ENCODE results near the gene PTPRE.

PTPRE gene

DNA sequence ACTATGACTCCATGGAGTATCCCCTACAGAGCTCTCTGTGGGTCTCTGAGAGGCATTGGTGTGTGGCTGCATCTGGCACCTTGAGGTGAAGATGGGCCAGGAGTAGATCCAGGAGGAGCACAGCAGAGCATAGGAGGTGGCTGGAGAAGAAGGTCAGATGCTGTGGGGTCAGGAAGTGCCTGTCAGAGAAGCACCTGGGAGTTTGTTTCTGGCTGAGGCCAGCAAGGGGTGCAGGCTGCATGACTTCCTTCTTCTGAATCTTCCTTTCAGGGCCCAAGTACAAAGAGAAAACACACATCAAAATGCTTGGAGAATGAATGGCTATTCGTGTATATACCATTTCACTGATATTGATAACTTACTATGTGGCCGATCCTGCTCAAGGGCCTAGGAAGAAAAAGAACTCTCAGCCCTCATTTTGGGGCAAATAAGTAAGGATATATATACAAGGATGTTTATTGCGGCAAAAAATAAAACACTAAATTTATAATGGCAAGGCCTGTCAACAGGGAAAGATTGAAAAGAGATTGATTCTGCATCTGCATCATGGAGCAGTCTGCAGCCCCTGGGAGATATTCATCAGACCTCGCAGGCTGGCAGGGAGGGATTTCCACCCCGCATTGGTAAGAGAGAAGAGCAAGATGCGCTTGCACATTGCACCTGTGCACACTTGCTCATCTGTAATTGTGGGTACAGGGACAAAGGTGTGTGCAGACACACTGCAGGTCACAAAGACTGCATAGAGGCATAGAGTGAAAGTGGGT is 39.2 kb downstream of the PTPRE start:
- Histone ChIP-seq H3K4me3 (ENCODE audit: low read length) (no peak overlapping the region), H2AFZ (ENCODE audit: low read depth, low read length) (no peak overlapping the region), H3K9me3 (ENCODE audit: low read length) (no peaks in the 10 kb centered on the region), H3K27me3 (ENCODE audit: insufficient read depth, low read length) (no peaks in the 10 kb centered on the region), H3K4me1 (ENCODE audit: insufficient read depth, low read length) (no peaks in the 10 kb centered on the region), H3K36me3 (ENCODE audit: insufficient read depth, low read length) (no peaks in the 10 kb centered on the region)

DNA sequence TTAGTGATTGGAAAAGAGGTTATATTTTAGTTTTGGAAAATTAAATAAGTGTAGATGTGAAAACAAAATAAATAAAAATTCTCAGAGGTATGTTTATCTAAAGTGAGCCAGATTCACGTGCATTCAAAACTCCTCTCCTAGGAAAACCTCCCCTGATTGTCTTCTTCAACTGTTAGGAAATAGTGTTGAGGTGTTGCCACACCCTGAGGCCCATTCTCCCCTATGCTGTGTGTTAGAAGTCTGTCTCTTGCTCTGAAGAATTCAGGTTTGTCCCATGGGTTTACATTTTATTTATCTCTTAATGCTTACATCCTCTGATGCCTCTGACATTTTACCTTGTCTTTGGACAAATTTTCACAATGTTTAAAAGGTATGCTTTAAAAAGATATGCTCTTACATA is 40.3 kb downstream of the PTPRE start:
- no peak overlapping the region for H3K4me3 ChIP-seq (ENCODE audit: low read length)
- H2AFZ ChIP-seq (ENCODE audit: low read depth, low read length), result no peak overlapping the region
- no peaks in the 10 kb centered on the region for H3K4me1 ChIP-seq (ENCODE audit: insufficient read depth, low read length)
- no peaks in the 10 kb centered on the region for H3K36me3 ChIP-seq (ENCODE audit: insufficient read depth, low read length)
- H3K27me3 ChIP-seq (ENCODE audit: insufficient read depth, low read length), result no peaks in the 10 kb centered on the region
- H3K9me3 ChIP-seq (ENCODE audit: low read length), result no peaks in the 10 kb centered on the region

DNA sequence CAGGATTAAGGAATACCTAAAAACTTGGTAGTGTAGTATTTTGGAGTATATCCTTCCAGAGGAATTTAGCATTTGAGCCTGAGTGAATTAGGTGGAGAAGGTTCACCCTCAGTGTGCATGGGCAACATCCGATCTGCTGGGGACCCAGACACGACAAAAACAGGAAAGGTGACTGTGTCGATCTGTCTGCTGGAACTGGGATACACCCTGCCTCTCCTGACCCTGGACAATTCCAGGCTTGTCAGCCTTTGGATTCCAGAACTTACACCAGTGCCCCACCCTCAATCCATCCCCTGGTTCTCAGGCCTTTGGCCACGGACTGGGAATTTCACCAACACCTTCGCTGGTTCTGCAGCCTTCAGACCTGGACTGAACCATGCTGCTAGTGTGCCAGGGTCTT is 41.9 kb downstream of the PTPRE start:
- Histone ChIP-seq H3K4me3 (ENCODE audit: low read length) (no peak overlapping the region), H3K27me3 (ENCODE audit: insufficient read depth, low read length) (no peaks in the 10 kb centered on the region), H3K36me3 (ENCODE audit: insufficient read depth, low read length) (no peaks in the 10 kb centered on the region), H3K9me3 (ENCODE audit: low read length) (no peaks in the 10 kb centered on the region), H3K4me1 (ENCODE audit: insufficient read depth, low read length) (no peaks in the 10 kb centered on the region), H2AFZ (ENCODE audit: low read depth, low read length) (no peak overlapping the region)

DNA sequence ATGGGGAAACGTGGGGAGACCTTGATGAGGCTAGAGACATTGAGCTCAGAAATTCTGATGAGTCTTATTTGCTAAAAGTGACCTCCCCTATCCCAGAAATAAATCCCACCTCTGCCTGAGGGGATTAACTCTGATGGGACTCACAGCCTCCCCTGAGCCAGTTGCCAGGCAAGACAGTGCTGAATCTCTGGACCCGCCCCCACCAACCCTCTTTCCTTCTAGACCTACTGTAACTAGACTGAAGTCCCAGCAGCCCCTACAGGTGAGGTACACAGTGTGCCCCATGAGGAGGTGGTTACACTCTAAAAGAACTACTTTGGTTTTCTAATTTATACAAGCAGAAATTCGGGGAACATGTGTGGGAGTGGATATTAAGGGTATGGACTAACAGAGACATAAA is 42.9 kb downstream of the PTPRE start:
- H2AFZ ChIP-seq (ENCODE audit: low read depth, low read length), result no peak overlapping the region
- H3K4me3 ChIP-seq (ENCODE audit: low read length), result no peak overlapping the region
- H3K27me3 ChIP-seq (ENCODE audit: insufficient read depth, low read length), result no peaks in the 10 kb centered on the region
- no peaks in the 10 kb centered on the region for H3K9me3 ChIP-seq (ENCODE audit: low read length)
- no peaks in the 10 kb centered on the region for H3K36me3 ChIP-seq (ENCODE audit: insufficient read depth, low read length)
- no peaks in the 10 kb centered on the region for H3K4me1 ChIP-seq (ENCODE audit: insufficient read depth, low read length)

DNA sequence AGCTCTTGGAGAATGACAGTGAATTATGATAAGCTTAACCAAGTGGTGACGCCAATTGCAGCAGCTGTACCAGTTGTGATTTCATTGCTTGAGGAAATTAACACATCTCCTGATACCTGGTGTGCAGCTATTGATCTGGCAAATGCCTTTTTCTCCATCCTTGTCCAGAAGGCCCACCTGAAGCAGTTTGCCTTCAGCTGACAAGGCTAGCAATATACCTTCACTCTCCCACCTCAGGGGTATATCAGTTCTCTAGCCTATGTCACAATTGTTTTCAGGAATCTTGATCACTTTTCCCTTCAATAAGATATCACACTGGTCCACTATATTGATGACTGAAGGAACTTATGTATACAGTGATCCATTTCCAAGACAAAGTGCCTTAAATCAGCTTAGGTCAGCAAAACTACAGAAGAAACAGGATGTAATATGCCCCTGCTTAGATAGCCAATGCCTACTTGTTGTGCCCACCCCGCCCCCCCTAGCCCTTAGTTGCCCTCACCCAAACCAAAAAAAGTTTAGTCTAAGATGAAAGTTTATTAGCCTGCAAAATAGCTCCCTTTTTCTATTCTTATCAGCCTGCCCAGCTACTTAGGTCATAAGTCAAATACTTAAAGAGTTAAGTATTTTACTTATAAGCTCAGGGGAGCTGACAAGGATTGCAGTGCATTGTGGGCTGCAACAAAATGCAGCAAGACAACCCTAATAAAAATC is 45.1 kb downstream of the PTPRE start:
- H3K4me1 ChIP-seq (ENCODE audit: insufficient read depth, low read length), result no peaks in the 10 kb centered on the region
- H3K36me3 ChIP-seq (ENCODE audit: insufficient read depth, low read length), result no peaks in the 10 kb centered on the region
- H3K9me3 ChIP-seq (ENCODE audit: low read length), result no peaks in the 10 kb centered on the region
- no peak overlapping the region for H2AFZ ChIP-seq (ENCODE audit: low read depth, low read length)
- H3K4me3 ChIP-seq (ENCODE audit: low read length), result no peak overlapping the region
- H3K27me3 ChIP-seq (ENCODE audit: insufficient read depth, low read length), result no peaks in the 10 kb centered on the region

DNA sequence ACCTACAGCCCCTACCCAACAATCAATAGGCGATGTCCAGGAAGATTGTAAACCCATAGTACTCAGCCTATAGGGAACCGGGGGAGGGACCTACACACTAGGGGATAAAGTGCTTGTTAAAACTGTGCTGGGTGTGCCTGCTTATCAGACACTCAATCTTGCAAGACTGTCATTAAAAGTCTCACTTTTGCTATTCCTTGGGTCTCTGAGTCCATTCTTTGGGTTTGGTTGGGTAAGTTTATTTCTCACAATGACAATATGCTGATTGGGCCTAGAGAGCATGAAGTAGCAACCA is 45.6 kb downstream of the PTPRE start:
- no peak overlapping the region for H2AFZ ChIP-seq (ENCODE audit: low read depth, low read length)
- no peaks in the 10 kb centered on the region for H3K4me1 ChIP-seq (ENCODE audit: insufficient read depth, low read length)
- no peaks in the 10 kb centered on the region for H3K27me3 ChIP-seq (ENCODE audit: insufficient read depth, low read length)
- no peaks in the 10 kb centered on the region for H3K36me3 ChIP-seq (ENCODE audit: insufficient read depth, low read length)
- no peak overlapping the region for H3K4me3 ChIP-seq (ENCODE audit: low read length)
- H3K9me3 ChIP-seq (ENCODE audit: low read length), result no peaks in the 10 kb centered on the region

DNA sequence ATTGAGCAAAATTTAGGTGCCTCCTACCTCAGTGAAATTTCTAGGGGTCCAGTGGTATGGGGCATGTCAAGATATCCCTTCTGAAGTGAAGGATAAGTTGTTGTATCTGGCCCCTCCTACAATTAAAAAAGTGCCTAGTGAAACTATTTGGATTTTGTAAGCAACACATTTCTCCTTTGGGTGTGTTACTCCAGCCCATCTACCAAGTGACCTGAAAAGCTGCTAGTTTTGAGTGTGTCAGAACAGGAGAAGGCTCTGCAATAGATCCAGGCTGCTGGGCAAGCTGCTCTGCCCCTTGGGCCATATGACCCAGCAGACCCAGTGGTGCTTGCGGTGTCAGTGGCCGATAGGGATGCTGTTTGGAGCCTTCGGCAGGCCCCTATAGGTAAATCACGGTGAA is 46.0 kb downstream of the PTPRE start:
- Histone ChIP-seq H3K4me3 (ENCODE audit: low read length) (no peak overlapping the region), H3K27me3 (ENCODE audit: insufficient read depth, low read length) (no peaks in the 10 kb centered on the region), H3K36me3 (ENCODE audit: insufficient read depth, low read length) (no peaks in the 10 kb centered on the region), H3K4me1 (ENCODE audit: insufficient read depth, low read length) (no peaks in the 10 kb centered on the region), H2AFZ (ENCODE audit: low read depth, low read length) (no peak overlapping the region), H3K9me3 (ENCODE audit: low read length) (no peaks in the 10 kb centered on the region)

DNA sequence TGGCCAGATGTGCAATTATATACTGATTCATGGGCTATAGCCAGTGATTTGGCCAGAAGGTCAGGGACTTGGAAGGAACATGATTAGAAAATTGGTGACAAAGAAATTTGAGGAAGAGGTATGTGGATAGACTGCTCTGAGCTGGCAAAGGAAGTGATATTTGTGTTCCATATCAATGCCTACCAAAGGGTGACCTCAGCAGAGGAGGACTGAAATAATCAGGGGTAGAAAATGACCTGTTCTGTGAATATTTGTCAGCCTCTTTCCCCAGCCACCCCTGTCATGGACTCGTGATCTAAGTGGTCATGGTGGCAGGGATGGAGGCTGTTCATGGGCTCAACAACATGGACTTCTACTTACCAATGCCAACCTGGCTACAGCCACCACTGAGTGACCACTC is 47.0 kb downstream of the PTPRE start:
- no peaks in the 10 kb centered on the region for H3K4me1 ChIP-seq (ENCODE audit: insufficient read depth, low read length)
- H3K27me3 ChIP-seq (ENCODE audit: insufficient read depth, low read length), result no peaks in the 10 kb centered on the region
- no peaks in the 10 kb centered on the region for H3K36me3 ChIP-seq (ENCODE audit: insufficient read depth, low read length)
- H2AFZ ChIP-seq (ENCODE audit: low read depth, low read length), result no peak overlapping the region
- no peak overlapping the region for H3K4me3 ChIP-seq (ENCODE audit: low read length)
- H3K9me3 ChIP-seq (ENCODE audit: low read length), result no peaks in the 10 kb centered on the region

DNA sequence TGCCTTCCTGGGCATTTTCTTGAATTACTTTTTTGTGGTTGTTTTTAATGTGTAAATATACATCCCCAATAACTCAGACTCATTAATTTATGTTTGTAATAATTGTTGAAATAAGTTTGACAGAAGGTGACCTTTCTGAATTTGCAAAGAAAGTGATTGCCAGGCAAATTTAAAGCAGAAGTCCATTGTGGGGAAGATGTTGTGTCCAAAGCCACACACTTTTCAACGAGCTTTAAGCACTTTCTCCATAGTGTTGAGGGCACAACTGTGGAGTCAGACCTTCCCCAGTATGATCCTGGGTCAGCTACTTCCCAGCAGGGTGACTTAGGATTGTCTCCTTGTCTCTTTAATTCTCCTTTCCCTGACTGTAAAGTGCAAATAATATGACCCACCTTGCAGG is 52.5 kb downstream of the PTPRE start:
- no peaks in the 10 kb centered on the region for H3K9me3 ChIP-seq (ENCODE audit: low read length)
- H3K36me3 ChIP-seq (ENCODE audit: insufficient read depth, low read length), result no peaks in the 10 kb centered on the region
- H3K27me3 ChIP-seq (ENCODE audit: insufficient read depth, low read length), result no peaks in the 10 kb centered on the region
- no peak overlapping the region for H3K4me3 ChIP-seq (ENCODE audit: low read length)
- no peak overlapping the region for H2AFZ ChIP-seq (ENCODE audit: low read depth, low read length)
- H3K4me1 ChIP-seq (ENCODE audit: insufficient read depth, low read length), result no peaks in the 10 kb centered on the region

DNA sequence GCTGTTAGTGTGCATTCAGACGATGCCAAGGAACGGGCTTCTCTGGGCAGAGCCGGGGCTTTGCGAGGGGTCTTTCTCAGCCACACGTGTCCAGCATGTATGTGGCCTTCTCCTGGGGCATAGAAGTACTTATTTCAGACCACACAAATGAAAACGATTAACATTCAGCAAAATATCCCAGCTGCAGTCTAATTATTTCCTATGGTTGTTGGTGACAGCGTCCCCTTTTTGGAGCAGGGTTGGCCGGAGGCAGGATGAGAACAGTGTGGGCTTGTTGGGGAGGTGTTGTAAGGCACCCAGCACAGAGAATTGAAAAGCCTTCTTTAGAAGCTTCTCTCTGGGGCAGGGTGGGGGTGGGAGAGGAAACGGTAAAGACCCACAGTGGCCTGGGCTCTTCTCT is 54.2 kb downstream of the PTPRE start:
- H3K9me3 ChIP-seq (ENCODE audit: low read length), result no peaks in the 10 kb centered on the region
- H3K27me3 ChIP-seq (ENCODE audit: insufficient read depth, low read length), result no peaks in the 10 kb centered on the region
- no peaks in the 10 kb centered on the region for H3K36me3 ChIP-seq (ENCODE audit: insufficient read depth, low read length)
- H3K4me1 ChIP-seq (ENCODE audit: insufficient read depth, low read length), result no peaks in the 10 kb centered on the region
- no peak overlapping the region for H3K4me3 ChIP-seq (ENCODE audit: low read length)
- no peak overlapping the region for H2AFZ ChIP-seq (ENCODE audit: low read depth, low read length)

DNA sequence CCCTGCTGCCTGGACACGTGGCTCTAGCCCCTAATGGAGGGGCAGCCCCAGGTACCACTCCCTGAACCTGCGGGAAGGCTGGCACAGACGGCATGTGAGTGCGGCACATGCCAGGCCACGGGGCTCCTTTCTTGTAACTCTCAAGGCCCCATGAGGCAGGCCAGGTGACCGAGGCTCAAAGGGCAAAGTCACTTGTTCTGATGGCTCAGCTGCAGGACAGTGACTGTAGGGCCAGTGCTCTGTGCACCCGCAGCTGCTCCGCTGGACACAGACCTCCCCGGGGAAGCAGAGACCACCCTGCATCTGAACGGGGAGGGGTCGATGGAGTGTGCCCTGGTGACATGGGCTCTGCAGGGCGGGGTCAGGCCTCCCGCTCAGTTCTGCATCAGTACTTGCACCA is 55.3 kb downstream of the PTPRE start:
- Histone ChIP-seq H2AFZ (ENCODE audit: low read depth, low read length) (no peak overlapping the region), H3K4me1 (ENCODE audit: insufficient read depth, low read length) (no peaks in the 10 kb centered on the region), H3K27me3 (ENCODE audit: insufficient read depth, low read length) (no peaks in the 10 kb centered on the region), H3K4me3 (ENCODE audit: low read length) (no peak overlapping the region), H3K9me3 (ENCODE audit: low read length) (no peaks in the 10 kb centered on the region), H3K36me3 (ENCODE audit: insufficient read depth, low read length) (no peaks in the 10 kb centered on the region)

DNA sequence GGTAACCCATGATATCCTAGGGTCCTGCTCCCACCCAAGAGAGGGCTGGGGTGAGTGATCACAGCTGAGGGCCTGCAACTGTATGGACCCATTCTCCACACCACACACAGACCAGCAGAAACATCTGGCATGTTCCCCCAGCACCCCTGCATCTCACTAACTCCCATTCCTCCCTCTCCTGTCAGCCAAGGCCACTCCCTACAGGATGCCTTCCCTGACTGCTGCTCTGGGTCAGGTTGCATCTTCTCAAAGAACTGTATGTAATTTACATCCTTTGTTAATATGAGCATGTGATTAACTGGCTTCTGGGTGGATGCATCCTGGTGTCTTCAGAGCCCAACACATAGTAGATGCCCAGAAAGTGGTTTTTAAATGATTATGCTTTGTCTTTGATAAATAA is 56.2 kb downstream of the PTPRE start:
- Histone ChIP-seq H3K27me3 (ENCODE audit: insufficient read depth, low read length) (no peaks in the 10 kb centered on the region), H3K4me1 (ENCODE audit: insufficient read depth, low read length) (no peaks in the 10 kb centered on the region), H2AFZ (ENCODE audit: low read depth, low read length) (no peak overlapping the region), H3K36me3 (ENCODE audit: insufficient read depth, low read length) (no peaks in the 10 kb centered on the region), H3K4me3 (ENCODE audit: low read length) (no peak overlapping the region), H3K9me3 (ENCODE audit: low read length) (no peaks in the 10 kb centered on the region)

DNA sequence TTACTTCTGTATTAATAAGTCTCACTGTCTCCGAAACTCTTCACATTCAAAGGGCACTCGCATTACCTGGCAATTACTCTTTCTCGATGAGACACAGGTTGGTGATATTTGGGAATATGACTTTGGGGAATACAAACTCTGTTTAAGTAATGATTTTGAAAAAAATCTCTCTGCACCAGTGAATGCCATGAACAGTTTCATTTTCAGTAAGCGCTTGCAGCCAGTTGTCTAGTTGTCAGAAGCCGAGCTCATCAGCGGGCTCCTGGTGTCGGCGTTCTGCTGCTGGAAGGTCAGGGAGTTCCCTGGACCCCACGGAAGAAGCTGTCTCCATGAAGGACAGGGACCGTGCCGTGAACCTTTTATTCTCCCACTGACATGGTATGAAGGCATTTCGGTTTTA is 57.7 kb downstream of the PTPRE start:
- no peaks in the 10 kb centered on the region for H3K4me1 ChIP-seq (ENCODE audit: insufficient read depth, low read length)
- H2AFZ ChIP-seq (ENCODE audit: low read depth, low read length), result no peak overlapping the region
- H3K9me3 ChIP-seq (ENCODE audit: low read length), result no peaks in the 10 kb centered on the region
- H3K4me3 ChIP-seq (ENCODE audit: low read length), result no peak overlapping the region
- no peaks in the 10 kb centered on the region for H3K36me3 ChIP-seq (ENCODE audit: insufficient read depth, low read length)
- no peaks in the 10 kb centered on the region for H3K27me3 ChIP-seq (ENCODE audit: insufficient read depth, low read length)

DNA sequence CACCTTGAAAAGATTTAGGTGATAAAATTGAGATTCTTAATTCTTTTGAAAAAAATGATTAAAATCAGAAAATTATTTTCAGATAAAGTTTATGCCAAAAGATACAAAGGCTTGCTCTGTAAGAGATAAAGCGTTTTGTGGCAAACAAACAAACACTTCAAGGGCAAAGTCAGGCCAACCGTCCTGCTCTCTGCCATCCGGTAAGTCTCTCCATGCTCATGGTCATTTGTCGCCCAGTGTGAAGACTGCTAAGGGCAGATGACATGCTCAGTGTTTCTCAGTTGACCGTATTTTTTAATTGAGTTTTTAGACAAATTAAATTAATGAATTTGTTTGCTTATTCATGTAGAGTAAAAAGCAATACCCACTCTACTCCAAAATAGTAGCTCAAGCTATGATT is 60.0 kb downstream of the PTPRE start:
- Histone ChIP-seq H2AFZ (ENCODE audit: low read depth, low read length) (no peak overlapping the region), H3K4me1 (ENCODE audit: insufficient read depth, low read length) (no peaks in the 10 kb centered on the region), H3K27me3 (ENCODE audit: insufficient read depth, low read length) (no peaks in the 10 kb centered on the region), H3K36me3 (ENCODE audit: insufficient read depth, low read length) (no peaks in the 10 kb centered on the region), H3K4me3 (ENCODE audit: low read length) (no peak overlapping the region), H3K9me3 (ENCODE audit: low read length) (no peaks in the 10 kb centered on the region)

Measured in neuron (in vitro differentiated cells).